Liver (tissue), 9 donors: Measurements from ENCODE around the gene LRP3. TPM values are rescaled to one million over a fixed set of nuclear protein-coding genes. Genes with fewer than 3 reads are reported as not detected.

Source experiments
- DNase-seq: peaks from one replicate; pipeline ENCODE4 v3.0.0-alpha.2; 2017; ENCODE audit warnings: low spot score
- H3K27ac ChIP-seq, 2 donors: one replicate each; pipeline ENCODE4 v1.7.0; 2013; ENCODE audit warnings: inconsistent platforms in 2 of 2, low read length in 2 of 2, control low read depth in 1 of 2, low read depth in 1 of 2, mild to moderate bottlenecking in 1 of 2
- H3K27me3 ChIP-seq, 4 donors: one replicate each; pipeline versions ENCODE4 v1.6.1 to v1.7.0; 2013; ENCODE audit warnings: low read length in 3 of 4, inconsistent platforms in 1 of 4, mild to moderate bottlenecking in 1 of 4, moderate library complexity in 1 of 4; ENCODE audit not compliant: control insufficient read depth in 4 of 4, insufficient read depth in 4 of 4
- H3K36me3 ChIP-seq, 4 donors: one replicate each; pipeline versions ENCODE4 v1.6.1 to v1.7.0; 2013; ENCODE audit warnings: low read length in 3 of 4, mild to moderate bottlenecking in 3 of 4, low read depth in 1 of 4, moderate library complexity in 1 of 4; ENCODE audit not compliant: control insufficient read depth in 4 of 4, insufficient read depth in 3 of 4
- H3K4me1 ChIP-seq, 4 donors: one replicate each; pipeline versions ENCODE4 v1.6.1 to v1.7.0; 2013; ENCODE audit warnings: low read length in 3 of 4, mild to moderate bottlenecking in 3 of 4, moderate library complexity in 1 of 4; ENCODE audit not compliant: control insufficient read depth in 4 of 4, insufficient read depth in 4 of 4
- H3K4me3 ChIP-seq, 3 donors: one replicate each; pipeline versions ENCODE4 v1.6.1 to v1.7.0; 2013; ENCODE audit warnings: low read length in 3 of 3, control low read depth in 1 of 3, low read depth in 1 of 3, mild to moderate bottlenecking in 1 of 3
- H3K9ac ChIP-seq, 2 donors: one replicate each; pipeline ENCODE4 v1.7.0; 2013; ENCODE audit warnings: low read length in 2 of 2, mild to moderate bottlenecking in 2 of 2, moderate library complexity in 2 of 2, control low read depth in 1 of 2, low read depth in 1 of 2
- H3K9me3 ChIP-seq, 4 donors: one replicate each; pipeline versions ENCODE4 v1.6.1 to v1.7.0; 2013; ENCODE audit warnings: low read length in 3 of 4; ENCODE audit not compliant: control insufficient read depth in 4 of 4
- EGR1 ChIP-seq, 2 donors: IDR thresholded peaks; 2 replicates each; pipeline ENCODE4 v1.6.1; 2016 to 2018; ENCODE audit warnings: antibody characterized with exemption in 2 of 2, low read depth in 2 of 2
- FOXA1 ChIP-seq: IDR thresholded peaks from 2 replicates; pipeline ENCODE4 v1.6.1; 2016; ENCODE audit warnings: antibody characterized with exemption
- FOXA2 ChIP-seq: IDR thresholded peaks from 2 replicates; pipeline ENCODE4 v1.6.1; 2016; ENCODE audit warnings: antibody characterized with exemption
- GABPA ChIP-seq, 2 donors: IDR thresholded peaks in 1 of 2; conservative IDR thresholded peaks in 1 of 2; 2 replicates each; pipeline ENCODE4 v1.6.1; 2016; ENCODE audit warnings: antibody characterized with exemption in 2 of 2, mild to moderate bottlenecking in 1 of 2, moderate library complexity in 1 of 2
- HNF4A ChIP-seq, 2 donors: conservative IDR thresholded peaks; 2 replicates each; pipeline ENCODE4 v1.6.1; 2016; ENCODE audit warnings: antibody characterized with exemption in 2 of 2, mild to moderate bottlenecking in 2 of 2
- JUND ChIP-seq, 2 donors: IDR thresholded peaks; 2 replicates each; pipeline ENCODE4 v1.6.1; 2016; ENCODE audit warnings: antibody characterized with exemption in 2 of 2
- SP1 ChIP-seq: IDR thresholded peaks from 2 replicates; pipeline ENCODE4 v1.6.1; 2018; ENCODE audit warnings: antibody characterized with exemption, mild to moderate bottlenecking
- YY1 ChIP-seq: IDR thresholded peaks from 2 replicates; pipeline ENCODE4 v1.6.1; 2016; ENCODE audit warnings: antibody characterized with exemption, mild to moderate bottlenecking
- WGBS: extraction: QIAGEN DNeasy Blood & Tissue Kit; methylation state at CpG from one replicate; pipeline ENCODE4 v1.1.7; 2013; 5-methylcytosine and 5-hydroxymethylcytosine counted together
- polyA plus RNA-seq, 2 donors: library from polyadenylated mRNA; stranded (reverse) in 1 of 2; unstranded in 1 of 2; fragments of 200-250 nt in 1 of 2; fragments of >200 nt in 1 of 2; fragmentation: Nextera tagmentation in 1 of 2; extraction: Ambion mirVana in 1 of 2; gene quantifications; one replicate each; pipeline versions ENCODE4 v1.2.1 to v1.2.3, GENCODE V29; 2013 to 2015
- total RNA-seq, 2 donors: library from RNA; depleted of rRNA; stranded (reverse); fragments of >200 nt; gene quantifications; one replicate each; pipeline ENCODE4 v1.2.3, GENCODE V29; 2014
- TF ChIP-seq, protein P1 (sequence below): IDR thresholded peaks from 2 replicates; pipeline ENCODE4 v1.6.1; 2016; ENCODE audit warnings: antibody characterized with exemption, mild to moderate bottlenecking
- TF ChIP-seq, protein P2 (sequence below): IDR thresholded peaks from 2 replicates; pipeline ENCODE4 v1.6.1; 2016; ENCODE audit warnings: antibody characterized with exemption
- TF ChIP-seq, protein P3 (sequence below): IDR thresholded peaks from 2 replicates; pipeline ENCODE4 v1.6.1; 2016; ENCODE audit warnings: antibody characterized with exemption
- TF ChIP-seq, protein P4 (sequence below): IDR thresholded peaks from 2 replicates; pipeline ENCODE4 v1.6.1; 2016; ENCODE audit warnings: antibody characterized with exemption
- donor health status: healthy.
- donor health status: healthy.
- donor health status: healthy.
- donor health status: healthy.
- donor health status: healthy.

LRP3 gene
- total and polyA plus RNA-seq, 4 donors: 2.5 to 42.3 (median 15.4) TPM

DNA sequence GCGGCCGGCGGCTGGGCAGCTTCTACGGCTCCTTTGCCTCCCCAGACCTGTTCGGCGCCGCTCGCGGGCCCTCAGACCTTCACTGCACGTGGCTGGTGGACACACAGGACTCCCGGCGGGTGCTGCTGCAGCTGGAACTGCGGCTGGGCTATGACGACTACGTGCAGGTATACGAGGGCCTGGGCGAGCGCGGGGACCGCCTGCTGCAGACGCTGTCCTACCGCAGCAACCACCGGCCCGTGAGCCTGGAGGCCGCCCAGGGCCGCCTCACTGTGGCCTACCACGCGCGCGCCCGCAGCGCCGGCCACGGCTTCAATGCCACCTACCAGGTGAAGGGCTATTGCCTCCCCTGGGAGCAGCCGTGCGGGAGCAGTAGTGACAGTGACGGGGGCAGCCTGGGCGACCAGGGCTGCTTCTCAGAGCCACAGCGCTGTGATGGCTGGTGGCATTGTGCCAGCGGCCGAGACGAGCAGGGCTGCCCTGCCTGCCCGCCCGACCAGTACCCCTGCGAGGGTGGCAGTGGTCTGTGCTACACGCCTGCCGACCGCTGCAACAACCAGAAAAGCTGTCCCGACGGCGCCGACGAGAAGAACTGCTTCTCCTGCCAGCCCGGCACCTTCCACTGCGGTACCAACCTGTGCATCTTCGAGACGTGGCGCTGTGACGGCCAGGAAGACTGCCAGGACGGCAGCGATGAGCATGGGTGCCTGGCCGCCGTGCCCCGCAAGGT lies 11.6 kb downstream of the LRP3 start:
- Histone ChIP-seq H3K9me3 (no peaks in the 10 kb centered on the region), H3K27ac (no peak overlapping the region), H3K36me3 (peaks cover 0 to 34% (median 11%) of the 10 kb centered on the region in 4 donors), H3K9ac (no peak overlapping the region), H3K27me3 (no peaks in the 10 kb centered on the region), H3K4me3 (no peak overlapping the region), H3K4me1 (peaks cover 0 to 32% (median 20%) of the 10 kb centered on the region in 4 donors)
- no peak for DNase-seq
- no peak for TF ChIP-seq FOXA1
- TF ChIP-seq, protein P1, sequence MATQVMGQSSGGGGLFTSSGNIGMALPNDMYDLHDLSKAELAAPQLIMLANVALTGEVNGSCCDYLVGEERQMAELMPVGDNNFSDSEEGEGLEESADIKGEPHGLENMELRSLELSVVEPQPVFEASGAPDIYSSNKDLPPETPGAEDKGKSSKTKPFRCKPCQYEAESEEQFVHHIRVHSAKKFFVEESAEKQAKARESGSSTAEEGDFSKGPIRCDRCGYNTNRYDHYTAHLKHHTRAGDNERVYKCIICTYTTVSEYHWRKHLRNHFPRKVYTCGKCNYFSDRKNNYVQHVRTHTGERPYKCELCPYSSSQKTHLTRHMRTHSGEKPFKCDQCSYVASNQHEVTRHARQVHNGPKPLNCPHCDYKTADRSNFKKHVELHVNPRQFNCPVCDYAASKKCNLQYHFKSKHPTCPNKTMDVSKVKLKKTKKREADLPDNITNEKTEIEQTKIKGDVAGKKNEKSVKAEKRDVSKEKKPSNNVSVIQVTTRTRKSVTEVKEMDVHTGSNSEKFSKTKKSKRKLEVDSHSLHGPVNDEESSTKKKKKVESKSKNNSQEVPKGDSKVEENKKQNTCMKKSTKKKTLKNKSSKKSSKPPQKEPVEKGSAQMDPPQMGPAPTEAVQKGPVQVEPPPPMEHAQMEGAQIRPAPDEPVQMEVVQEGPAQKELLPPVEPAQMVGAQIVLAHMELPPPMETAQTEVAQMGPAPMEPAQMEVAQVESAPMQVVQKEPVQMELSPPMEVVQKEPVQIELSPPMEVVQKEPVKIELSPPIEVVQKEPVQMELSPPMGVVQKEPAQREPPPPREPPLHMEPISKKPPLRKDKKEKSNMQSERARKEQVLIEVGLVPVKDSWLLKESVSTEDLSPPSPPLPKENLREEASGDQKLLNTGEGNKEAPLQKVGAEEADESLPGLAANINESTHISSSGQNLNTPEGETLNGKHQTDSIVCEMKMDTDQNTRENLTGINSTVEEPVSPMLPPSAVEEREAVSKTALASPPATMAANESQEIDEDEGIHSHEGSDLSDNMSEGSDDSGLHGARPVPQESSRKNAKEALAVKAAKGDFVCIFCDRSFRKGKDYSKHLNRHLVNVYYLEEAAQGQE: no peak
- TF ChIP-seq GABPA (IDR thresholded peaks at IDR 0.05 in 1 of 2, conservative IDR thresholded peaks at IDR 0.05 in 1 of 2): no peak
- TF ChIP-seq, protein P2, sequence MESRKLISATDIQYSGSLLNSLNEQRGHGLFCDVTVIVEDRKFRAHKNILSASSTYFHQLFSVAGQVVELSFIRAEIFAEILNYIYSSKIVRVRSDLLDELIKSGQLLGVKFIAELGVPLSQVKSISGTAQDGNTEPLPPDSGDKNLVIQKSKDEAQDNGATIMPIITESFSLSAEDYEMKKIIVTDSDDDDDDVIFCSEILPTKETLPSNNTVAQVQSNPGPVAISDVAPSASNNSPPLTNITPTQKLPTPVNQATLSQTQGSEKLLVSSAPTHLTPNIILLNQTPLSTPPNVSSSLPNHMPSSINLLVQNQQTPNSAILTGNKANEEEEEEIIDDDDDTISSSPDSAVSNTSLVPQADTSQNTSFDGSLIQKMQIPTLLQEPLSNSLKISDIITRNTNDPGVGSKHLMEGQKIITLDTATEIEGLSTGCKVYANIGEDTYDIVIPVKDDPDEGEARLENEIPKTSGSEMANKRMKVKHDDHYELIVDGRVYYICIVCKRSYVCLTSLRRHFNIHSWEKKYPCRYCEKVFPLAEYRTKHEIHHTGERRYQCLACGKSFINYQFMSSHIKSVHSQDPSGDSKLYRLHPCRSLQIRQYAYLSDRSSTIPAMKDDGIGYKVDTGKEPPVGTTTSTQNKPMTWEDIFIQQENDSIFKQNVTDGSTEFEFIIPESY: no peak
- TF ChIP-seq YY1: no peak
- TF ChIP-seq HNF4A (conservative IDR thresholded peaks at IDR 0.05): no peak
- no peak for TF ChIP-seq JUND (IDR thresholded peaks at IDR 0.05)
- no peak for TF ChIP-seq EGR1 (IDR thresholded peaks at IDR 0.05; ENCODE audit: low read depth in 2 of 2)
- TF ChIP-seq SP1: no peak
- TF ChIP-seq, protein P3, sequence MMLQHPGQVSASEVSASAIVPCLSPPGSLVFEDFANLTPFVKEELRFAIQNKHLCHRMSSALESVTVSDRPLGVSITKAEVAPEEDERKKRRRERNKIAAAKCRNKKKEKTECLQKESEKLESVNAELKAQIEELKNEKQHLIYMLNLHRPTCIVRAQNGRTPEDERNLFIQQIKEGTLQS: no peak
- 96% methylated on average over 64 of the region's 64 CpGs for WGBS

DNA sequence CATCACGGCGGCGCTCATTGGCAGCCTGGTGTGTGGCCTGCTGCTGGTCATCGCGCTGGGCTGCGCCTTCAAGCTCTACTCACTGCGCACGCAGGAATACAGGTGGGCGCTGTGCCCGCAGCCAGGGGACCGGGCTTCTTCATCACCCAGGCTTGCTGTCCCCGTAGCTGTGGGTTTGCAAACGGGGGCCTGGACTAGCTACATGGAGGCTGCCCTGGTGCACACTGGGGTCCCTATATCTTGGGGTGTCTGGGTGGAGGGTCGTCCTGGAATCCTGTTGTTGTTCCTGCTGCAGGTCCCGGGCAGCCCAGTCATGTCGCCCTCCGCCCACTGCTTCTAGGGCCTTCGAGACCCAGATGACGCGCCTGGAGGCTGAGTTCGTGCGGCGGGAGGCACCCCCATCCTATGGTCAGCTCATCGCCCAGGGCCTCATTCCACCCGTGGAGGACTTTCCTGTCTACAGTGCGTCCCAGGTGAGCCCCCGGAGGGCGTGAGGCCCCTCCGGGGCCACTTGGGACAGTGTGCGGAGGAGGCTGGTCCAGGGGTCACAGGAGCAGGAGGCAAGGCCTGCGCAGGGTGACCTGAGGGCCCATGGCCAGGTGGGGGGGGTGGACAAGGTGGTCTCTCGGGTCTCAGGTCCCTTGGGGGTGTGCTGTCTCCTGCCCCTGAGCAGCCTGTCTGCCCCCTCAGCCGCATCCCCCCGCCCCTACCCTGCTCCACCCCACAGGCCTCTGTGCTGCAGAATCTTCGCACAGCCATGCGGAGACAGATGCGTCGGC lies 12.3 kb downstream of the LRP3 start:
- peaks cover 0 to 32% (median 20%) of the 10 kb centered on the region in 4 donors for H3K4me1 ChIP-seq
- H3K9ac ChIP-seq: no peak overlapping the region
- no peak overlapping the region for H3K27ac ChIP-seq
- H3K9me3 ChIP-seq: no peaks in the 10 kb centered on the region
- DNase-seq: no peak
- no peak overlapping the region for H3K4me3 ChIP-seq
- H3K27me3 ChIP-seq: no peaks in the 10 kb centered on the region
- peaks cover 0 to 34% (median 11%) of the 10 kb centered on the region in 4 donors for H3K36me3 ChIP-seq
- 97% methylated on average over 38 of the region's 38 CpGs for WGBS
- no peak for TF ChIP-seq FOXA2
- TF ChIP-seq, protein P4, sequence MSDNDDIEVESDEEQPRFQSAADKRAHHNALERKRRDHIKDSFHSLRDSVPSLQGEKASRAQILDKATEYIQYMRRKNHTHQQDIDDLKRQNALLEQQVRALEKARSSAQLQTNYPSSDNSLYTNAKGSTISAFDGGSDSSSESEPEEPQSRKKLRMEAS: no peak
- TF ChIP-seq, protein P3: no peak
- no peak for TF ChIP-seq HNF4A (conservative IDR thresholded peaks at IDR 0.05)
